GM21390 (cell line): ENCODE data around the gene ADCY5.

Experiments
- ATAC-seq: cut with Tn5 transposase; IDR thresholded peaks from one replicate; pipeline ENCODE4 v1.9.1; 2021; ENCODE audit not compliant: unreplicated experiment

Gene ADCY5

DNA sequence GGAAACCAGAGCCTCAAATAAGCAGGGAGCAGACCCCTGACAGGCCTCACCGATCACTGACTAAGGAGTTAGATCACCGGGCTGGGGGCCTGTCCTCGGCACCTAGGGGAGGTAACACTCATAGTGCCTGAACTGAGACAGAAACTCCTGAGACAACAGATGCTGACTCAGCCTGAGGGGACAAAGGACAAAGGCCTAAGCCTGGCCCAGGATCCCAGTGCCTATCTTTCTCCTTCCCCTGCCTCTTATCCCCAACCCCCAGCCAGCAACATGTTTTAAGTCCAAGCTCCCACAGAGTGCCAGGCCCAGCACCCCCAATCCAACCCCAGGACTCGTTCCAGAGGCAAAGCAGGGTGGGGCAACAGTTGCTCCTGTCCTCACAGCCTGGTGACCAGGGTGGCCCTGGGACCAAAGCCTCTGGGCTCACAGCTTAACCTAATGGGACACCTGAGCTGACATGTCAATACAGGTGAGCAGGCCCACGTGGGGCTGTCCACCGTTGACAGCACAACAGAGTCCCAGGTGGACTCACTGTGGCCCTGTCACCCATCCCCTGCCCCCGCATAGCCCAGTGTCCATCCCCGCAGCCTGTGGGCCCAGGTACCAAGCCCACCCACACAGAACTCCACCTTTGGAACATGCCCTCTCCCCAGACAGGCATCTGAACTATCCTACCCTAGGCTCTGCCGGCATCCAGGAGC, 37.4 kb downstream of the ADCY5 start:
- no peak for ATAC-seq

DNA sequence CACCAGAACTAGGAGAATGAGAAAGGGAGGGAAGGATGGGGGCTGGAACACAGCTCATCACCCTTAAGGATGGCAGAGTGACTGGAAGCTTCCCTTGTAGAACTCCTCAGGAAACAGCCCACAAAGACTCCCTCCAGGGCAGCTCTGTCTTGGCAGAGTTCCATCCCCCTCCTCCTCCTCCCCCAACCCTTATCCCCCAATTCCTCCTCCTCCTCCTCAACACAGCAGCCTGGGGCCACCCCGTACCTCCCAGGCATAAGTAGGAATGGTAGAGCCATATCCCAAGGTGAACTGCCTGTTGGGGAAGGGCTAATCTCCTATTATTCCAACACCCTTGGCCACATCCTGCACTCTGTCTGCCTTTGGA, 38.8 kb downstream of the ADCY5 start:
- no peak for ATAC-seq

DNA sequence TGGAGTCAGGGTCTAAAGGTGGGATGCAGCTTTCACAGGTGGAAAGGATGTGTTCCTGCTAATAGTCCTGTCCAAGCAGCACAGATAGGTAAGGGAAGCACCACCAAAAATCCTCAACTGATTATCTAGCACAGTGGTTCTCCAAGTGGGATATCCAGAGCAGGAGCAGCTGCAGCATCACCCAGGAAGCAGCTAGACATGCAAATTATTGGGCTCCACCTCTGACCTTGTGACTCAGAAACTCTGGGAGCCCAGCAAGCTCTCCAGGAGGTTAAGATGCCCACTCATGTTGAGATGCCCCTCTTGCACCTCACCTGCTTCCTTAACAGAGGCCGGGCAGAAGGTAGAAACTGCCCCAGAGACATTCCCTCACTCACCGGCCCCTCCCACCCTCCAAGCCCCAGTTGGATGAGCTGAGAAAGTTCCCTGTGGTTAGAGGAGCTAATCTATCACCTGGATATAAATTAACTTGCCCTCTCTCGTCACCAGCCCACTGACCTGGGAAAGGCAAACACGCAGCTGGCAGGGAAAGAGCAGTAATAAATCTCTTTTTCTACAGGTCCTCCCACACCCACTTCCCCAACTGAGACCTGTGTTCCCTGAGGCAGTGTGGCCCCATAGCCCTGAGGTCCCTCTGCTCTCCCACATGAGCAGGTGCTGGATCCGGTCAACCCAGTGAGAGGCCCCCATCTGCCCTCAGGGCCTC, 39.3 kb downstream of the ADCY5 start:
- no peak for ATAC-seq

DNA sequence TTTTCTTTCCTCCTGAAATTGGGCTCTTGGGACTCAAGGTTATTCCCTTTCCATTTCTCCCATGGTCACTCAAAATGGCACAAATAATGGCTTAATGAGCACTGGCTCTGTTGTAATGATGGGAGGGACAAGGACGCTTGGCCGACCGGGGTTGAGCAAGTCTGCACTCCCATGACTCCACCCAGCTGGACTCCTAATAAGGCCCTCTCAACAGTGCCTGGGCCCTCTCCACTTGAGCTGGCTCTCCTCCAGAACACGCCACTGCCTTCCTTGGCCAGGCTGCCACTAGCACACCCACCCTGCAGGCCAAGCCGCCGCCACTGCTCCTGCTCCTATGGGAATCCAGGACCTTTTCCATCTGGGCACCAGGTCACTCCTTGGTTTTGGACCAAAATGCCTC, 42.3 kb downstream of the ADCY5 start:
- ATAC-seq = no peak

DNA sequence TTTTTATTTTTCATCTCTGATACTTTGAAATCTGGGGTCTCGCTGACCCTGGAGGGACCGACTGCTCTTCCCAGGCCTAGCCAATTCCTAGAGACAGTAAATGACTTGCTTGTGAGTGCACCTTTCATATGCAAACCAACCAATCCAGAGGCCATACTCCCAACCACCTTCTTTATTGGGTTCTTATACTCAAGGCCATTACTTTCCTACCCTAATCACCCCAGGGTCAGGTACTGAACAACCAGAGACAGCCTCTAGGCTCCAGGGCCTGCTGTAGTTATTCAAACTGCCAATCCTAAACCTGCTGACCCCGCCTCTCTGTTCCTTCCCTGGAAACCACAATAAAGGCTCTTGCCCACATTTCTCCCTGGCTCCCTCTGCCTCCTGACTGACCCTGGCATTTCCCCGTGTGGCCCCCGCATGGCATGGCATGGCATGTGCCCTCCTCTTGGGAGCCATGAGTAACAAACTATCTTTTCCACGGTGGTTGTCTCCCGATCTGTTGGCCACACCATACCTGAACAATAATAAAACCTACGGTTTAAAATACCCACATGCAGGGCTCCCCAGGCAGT, 42.9 kb downstream of the ADCY5 start:
- no peak for ATAC-seq

DNA sequence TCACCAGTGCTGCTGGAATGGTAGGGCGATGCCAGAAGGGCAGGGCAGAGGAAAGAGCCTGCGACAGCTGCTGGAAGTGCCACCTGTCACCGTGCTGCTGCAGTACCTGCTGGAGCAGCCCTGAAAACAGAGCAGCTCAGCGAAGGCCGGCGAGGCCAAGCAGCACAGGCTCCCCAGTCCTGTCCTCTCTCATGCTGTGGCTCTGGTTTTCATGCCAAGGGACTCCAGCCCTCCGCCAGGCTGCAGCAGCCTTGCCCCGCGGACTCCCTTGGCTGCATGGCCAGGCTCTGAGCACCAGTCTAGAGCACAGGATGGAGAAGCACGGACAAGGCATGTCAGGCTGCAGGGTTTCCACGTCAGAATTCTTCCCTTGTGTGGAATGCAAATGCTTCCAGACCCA, 43.9 kb downstream of the ADCY5 start:
- ATAC-seq = no peak

DNA sequence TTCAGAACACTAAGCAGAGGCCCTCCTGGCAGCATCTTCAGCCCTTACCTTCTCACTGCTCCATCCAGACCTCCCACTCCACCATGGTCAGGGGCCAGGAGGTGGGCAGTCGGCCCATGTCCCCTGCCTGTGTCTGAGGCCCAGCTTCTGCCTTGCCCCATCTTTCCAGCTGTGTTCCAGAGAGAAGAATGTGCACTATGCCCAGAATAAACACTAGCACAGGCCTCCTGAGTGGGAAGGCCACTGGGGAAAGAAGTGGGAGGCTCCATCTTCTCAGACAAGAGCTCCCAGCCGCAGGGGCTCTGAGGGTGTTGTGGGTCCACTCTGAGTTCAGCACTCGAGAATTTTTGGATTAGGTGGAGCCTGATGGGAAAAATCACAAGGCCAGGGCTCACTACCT, 44.5 kb downstream of the ADCY5 start:
- ATAC-seq = no peak

DNA sequence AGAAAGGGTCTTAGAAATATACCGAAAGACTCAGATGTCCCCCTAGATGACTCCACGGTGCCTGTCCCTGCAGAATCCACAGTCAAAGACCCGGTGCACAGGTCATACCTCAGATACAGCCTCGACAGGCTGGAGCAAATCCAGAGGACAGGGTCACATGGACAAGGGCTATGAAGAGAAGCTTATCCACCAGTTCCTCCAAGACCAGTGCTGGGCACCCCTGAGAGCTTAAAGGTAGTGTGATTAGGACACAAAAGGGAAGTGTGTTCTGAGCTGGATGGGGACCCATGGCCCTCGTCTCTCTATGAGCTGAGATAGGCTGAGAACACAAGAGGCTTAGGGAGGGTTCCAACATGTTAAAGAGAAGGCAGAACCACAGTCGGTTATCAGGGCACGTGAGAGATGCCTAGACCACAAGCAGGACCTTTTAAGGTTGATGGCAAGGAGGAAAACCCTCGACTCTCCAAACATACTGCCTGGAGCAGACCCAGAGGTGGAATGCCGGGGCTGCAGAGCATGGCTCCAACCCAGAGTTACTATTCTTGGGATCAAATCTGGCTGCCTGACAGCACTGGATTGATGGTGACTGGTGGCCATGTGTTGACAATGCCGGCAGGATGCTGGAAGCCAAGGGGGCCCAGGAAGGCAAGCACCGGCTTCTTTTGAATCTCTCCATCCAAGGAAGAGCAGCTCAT, 46.9 kb downstream of the ADCY5 start:
- ATAC-seq = no peak

DNA sequence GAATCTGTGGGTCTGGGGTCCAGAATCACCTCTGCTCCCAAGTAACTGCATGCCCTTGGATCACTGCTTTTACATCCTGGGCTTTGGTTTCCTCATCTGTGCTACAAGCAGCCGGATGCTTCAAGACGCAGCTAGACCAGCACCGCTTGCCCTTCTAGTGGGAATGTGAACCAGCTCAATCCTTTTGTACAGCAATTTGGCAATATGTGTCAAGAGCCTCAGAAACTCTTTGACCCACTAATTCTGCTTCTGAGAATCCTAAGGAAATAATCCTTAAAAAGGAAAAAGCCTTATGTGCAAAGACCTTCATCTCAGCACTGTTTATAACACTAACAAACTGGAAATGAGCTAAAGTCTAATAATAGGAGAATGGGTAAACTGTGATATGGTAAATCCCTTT, 48.7 kb downstream of the ADCY5 start:
- no peak for ATAC-seq

DNA sequence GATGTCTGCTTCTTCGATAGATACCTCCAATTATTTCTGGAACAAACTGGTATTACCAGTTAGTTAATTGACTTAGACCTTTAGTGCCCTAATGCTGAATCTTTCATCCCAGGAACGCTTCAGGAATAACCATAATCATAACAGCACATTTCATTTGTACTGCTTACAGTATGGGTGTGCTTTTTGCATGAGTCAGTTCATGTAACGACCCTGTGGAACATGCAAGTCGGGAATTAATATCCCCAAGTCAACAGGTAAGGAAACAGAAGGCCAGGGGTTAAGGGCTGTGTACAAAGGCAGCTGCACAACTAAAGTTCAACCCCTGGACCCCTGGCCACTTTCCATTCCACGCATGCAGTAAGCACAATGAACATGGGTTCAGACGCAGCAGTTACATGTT, 49.2 kb downstream of the ADCY5 start:
- ATAC-seq = no peak

DNA sequence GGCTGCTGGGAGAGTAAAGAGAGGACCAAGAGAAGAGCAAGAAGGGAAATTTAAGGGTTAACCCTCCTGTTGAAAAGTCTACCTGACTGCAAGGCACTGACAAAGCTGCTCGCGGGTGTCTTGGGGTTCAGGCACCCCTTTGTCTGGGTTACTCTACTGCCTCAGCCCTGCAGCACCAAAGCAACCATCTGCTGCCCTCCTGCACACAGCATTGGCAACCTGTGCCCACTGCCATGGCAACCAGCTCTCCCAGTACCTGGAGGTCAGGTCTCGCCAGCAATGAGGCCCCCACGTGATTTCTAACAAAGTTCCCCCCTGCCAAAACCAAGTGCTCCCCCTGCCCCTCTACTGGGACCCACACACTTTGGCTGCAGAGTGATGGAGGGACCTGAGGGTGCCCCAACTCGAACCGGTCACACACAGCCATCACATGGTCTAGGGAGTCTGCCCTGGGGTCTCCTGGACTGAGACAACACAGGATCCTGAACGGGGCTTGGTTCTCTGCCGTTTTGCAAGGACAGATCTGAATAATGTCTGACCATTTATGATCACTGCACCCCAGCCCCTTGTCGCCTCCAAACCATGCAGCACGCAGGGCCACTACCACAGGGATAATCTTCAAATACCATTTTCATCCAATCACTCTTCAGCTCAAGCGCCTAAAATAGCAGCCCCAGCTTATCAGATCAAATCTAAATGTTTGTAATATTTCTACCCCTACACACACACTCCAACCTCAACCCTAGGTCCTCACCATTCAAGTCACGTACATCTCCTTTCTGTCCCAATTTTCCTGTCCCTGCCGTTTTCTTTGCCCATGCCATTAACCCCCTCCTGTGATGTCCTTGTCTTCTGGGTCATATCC, 50.7 kb downstream of the ADCY5 start:
- ATAC-seq = no peak

DNA sequence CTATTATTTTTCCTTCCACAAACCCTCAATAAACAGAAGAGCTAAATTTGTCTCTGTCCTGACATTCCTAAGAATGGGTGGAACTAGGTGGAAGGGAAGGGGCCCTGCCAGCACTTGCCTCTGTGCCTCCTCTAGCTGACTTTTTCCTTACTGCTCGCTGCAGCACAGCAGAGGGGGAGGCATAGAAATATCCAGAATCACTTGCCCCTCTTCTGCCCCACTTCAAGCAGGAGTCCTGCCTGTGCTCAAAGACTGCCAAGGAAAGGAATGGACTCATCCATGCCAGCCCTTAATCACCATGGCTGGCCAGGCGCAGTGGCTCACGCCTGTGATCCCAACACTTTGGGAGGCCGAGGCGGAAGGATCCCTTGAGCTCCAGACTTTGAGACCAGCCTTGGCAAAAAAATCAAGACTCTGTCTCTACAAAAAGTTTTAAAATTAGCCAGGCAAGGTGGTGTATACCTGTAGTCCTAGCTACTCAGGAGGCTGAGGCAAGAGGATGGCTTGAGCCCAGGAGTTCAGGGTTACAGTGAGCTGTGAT, 51.8 kb downstream of the ADCY5 start:
- ATAC-seq = no peak

DNA sequence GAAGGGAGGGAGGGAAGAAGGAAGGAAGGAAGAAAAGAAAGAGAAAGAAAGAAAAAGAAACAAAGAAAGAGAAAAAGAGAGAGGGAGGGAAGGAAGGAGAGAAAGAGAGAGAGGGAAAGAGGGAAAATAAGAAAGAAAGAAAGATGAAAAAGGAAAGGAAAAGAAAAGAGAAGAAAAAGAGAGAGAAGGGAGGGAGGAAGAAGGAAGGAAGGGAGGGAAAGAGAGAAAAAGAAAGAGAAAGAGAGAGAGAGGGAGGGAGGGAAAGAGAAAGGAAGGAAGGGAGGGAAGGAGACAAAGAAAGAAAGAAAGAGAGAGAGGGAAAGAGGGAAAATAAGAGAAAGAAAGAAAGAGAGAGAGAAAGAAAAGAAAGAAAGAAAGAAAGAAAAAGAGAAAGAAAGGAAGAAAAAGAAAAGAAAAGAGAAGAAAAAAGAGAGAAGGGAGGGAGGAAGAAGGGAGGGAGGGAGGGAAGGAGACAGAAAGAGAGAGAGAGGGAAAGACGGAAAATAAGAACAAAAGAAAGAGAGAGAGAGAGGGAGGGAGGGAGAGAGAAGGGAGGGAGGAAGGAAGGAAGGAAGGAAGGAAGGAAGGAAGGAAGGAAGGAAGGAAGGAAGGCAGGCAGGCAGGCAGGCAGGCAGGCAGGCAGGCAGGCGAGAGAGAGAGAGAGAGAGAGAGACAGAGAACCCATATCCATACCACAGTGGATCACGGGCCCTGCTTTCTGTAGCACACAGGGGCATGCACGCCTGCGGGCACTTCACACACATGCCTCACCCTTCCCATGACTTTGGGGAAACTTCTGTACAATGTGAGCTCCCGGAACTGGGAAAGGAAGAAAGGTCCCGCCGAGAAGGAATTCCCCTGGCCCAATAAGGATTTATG, 52.5 kb downstream of the ADCY5 start:
- no peak for ATAC-seq

DNA sequence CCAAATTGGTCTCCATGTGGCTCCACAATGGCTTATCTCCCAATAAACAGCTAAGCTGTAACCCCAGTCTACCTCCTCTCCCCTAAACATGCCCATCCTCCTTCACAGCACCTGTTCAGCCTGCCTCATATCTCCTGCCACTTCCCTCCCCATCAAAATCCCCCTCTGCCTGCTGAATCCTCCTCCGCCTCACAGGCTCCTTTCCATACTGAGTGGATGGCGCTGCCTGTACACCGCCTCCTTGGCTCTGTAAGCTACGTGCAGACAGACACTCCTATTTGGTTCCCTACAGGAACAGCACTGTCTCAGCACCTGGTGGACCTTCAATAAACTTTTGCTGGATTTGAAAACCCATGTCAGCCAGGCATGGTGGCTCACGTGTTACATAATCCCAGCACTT, 53.7 kb downstream of the ADCY5 start:
- no peak for ATAC-seq

DNA sequence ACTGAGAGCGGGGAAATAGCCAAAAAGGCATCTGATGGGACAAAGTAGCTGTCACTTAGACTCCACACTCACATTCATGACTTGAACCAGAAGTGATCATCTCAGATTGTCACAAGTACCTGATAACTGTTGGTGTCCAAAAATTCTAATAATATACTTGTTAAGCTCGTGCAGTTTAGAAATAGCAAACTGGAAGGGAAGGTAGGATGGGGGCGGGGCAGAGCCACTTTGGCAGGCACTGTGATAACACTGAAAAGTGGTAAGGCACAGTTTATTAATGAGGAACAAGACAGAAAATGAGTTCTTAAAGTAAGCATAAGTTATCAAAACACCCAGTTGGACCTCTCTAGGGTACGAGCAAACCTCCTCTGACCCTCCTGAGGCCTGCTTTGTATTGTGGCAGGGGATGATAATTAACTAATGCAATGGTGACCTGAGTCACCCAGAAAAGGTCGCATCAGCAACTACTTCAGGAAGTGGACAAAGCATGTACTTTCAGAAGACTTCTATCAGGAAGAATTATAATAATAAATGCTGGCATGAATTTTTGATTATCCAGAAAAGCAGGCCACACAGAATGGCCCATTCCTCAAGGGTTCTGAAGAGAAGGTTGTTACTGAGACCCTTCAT, 54.4 kb downstream of the ADCY5 start:
- no peak for ATAC-seq

DNA sequence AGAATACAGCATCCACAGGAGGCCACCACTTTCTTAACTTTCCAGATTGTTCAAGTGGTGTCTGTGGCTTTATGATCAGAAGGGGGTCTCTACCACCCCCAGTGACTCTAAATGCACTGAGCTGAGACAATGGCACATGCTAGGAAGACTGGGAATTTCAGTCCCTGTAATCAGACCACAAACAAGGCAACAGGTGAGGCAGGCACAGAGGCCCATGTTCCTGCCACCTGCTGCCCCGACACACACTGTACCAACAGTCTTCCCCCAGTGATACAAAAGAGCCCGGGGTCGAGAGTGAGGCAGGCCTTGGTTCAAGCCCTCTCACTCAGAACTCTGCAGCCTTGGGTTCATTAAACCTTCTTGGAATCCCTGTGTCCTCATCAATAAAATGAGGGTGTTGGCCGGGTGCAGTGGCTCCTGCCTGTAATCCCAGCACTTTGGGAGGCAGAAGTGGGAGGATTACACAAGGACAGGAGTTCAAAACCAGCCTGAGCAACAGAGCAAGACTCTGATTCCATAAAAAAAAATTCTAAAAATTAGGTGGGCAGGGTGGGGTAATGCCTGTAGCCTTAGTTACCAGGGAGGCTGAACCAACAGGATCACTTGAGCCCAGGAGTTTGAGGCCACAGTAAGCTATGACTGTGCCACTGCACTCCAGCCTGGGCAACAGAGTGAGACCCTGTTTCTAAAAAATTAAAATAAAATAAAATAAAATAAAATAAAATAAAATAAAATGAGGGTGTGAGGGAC, 55.8 kb downstream of the ADCY5 start:
- ATAC-seq = no peak

DNA sequence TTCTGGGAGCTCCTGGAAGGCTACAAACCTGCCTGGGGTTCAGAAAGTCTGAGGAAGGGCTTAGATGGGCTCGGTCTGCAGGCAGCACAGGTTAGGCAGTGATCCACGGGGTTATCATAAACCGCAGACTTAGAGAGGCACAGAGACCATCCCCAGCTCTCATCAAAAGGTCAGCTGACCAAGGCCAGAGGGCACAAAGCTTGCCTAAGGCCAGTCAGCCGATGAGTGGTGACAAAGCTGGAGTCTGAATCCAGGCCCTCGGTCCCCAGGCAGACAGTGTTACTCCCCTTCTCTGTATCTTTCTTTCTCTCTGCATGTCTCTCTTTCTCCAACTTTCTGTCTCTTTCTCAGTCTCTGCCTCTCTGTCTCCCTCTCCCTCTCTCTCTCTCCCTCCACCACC, 56.5 kb downstream of the ADCY5 start:
- no peak for ATAC-seq

DNA sequence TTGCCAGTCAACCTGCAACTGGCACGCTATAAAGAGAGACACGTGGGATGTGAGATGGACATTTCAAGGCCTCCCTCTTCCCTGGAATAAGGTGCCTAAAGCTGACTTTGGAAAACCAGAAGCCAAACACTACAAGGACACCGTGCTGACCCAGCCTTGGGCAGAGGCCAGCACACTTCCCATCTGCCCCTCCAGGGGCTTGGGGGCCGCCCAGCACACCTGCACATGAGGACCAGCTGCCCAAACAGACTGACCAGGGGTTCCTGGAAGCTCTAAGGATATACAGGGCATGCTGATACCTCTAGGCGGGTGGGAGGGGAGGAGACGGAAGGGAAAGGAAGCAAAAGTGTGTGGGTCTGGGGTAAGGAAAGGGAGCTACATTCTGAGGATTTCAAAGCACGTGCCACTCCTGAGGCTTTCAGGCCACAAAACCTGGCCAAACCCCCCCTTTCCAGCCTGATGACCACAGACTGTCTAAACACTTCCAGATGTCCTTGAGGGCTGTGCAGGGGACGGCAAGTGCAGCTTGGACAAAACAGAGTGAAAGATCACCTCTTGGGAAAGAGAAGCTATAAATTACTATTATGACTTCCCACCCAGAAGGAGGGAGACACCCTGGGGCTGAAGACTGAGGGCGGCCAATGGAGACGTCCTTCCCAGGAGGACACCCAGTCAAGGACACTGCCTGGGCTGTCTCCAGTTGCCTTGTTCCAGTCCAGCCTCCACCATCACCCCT, 57.9 kb downstream of the ADCY5 start:
- ATAC-seq = no peak
